WTC11 (cell line): ENCODE results near the gene TSPAN10.

Experiments used
- CTCF ChIP-seq: fragments of 200-600 bp; IDR thresholded peaks from 2 replicates; pipeline ENCODE4 v1.8.0; 2022; ENCODE audit warnings: antibody characterized with exemption
- ESRRA ChIP-seq: sonication (generic); formaldehyde crosslinking; IDR thresholded peaks from 2 replicates; pipeline ENCODE4 v1.8.1; 2022; ENCODE audit warnings: mild to moderate bottlenecking, missing genetic modification reagents, borderline replicate concordance
- ETV6 ChIP-seq: sonication (generic); formaldehyde crosslinking; IDR thresholded peaks from 2 replicates; pipeline ENCODE4 v1.8.1; 2022; ENCODE audit warnings: mild to moderate bottlenecking, missing genetic modification reagents
- JUN ChIP-seq: sonication (generic); formaldehyde crosslinking; IDR thresholded peaks from 2 replicates; pipeline ENCODE4 v1.8.0; 2023; ENCODE audit warnings: mild to moderate bottlenecking, missing genetic modification reagents
- NFYB ChIP-seq: sonication (generic); formaldehyde crosslinking; conservative IDR thresholded peaks from 2 replicates; pipeline ENCODE4 v1.8.0; 2022; ENCODE audit warnings: low read depth, missing genetic modification reagents
- SP1 ChIP-seq: sonication (generic); formaldehyde crosslinking; conservative IDR thresholded peaks from 2 replicates; pipeline ENCODE4 v1.8.1; 2022; ENCODE audit warnings: missing genetic modification reagents
- TEAD1 ChIP-seq: sonication (generic); formaldehyde crosslinking; IDR thresholded peaks from 2 replicates; pipeline ENCODE4 v1.8.0; 2022; ENCODE audit warnings: mild to moderate bottlenecking, missing genetic modification reagents
- TEAD4 ChIP-seq: sonication (generic); formaldehyde crosslinking; IDR thresholded peaks from 2 replicates; pipeline ENCODE4 v1.8.0; 2022; ENCODE audit warnings: mild to moderate bottlenecking, missing genetic modification reagents
- ZNF263 ChIP-seq: sonication (generic); formaldehyde crosslinking; IDR thresholded peaks from 2 replicates; pipeline ENCODE4 v1.8.1; 2022; ENCODE audit warnings: low read depth, mild to moderate bottlenecking, moderate library complexity, missing genetic modification reagents
- ZNF671 ChIP-seq: fragments of 250-450 bp; sonication (Bioruptor Pico); IDR thresholded peaks from 2 replicates; pipeline ENCODE4 v1.8.0; 2021; ENCODE audit warnings: mild to moderate bottlenecking
- TF ChIP-seq, protein P1 (sequence below): sonication (generic); formaldehyde crosslinking; IDR thresholded peaks from 2 replicates; pipeline ENCODE4 v1.8.1; 2023; ENCODE audit warnings: mild to moderate bottlenecking, moderate library complexity, missing genetic modification reagents
- TF ChIP-seq, protein P2 (sequence below): sonication (generic); formaldehyde crosslinking; IDR thresholded peaks from 2 replicates; pipeline ENCODE4 v1.8.1; 2022; ENCODE audit warnings: low read depth, mild to moderate bottlenecking, moderate library complexity, missing genetic modification reagents, borderline replicate concordance
- TF ChIP-seq, protein P3 (sequence below): sonication (generic); formaldehyde crosslinking; IDR thresholded peaks from 2 replicates; pipeline ENCODE4 v1.8.1; 2023; ENCODE audit warnings: mild to moderate bottlenecking, missing genetic modification reagents, moderate library complexity

- TF ChIP-seq SP1 (CRISPR knock-in tag) (no peak), CTCF (no peak), JUN (no peak), ETV6 (CRISPR knock-in tag) (no peak), ZNF263 (CRISPR knock-in tag) (no peak), TEAD4 (CRISPR knock-in tag) (no peak), TEAD1 (CRISPR knock-in tag) (no peak), ZNF671 (CRISPR knock-in tag) (no peak), NFYB (CRISPR knock-in tag) (no peak), ESRRA (CRISPR knock-in tag) (no peak)
- TF ChIP-seq, protein P1, sequence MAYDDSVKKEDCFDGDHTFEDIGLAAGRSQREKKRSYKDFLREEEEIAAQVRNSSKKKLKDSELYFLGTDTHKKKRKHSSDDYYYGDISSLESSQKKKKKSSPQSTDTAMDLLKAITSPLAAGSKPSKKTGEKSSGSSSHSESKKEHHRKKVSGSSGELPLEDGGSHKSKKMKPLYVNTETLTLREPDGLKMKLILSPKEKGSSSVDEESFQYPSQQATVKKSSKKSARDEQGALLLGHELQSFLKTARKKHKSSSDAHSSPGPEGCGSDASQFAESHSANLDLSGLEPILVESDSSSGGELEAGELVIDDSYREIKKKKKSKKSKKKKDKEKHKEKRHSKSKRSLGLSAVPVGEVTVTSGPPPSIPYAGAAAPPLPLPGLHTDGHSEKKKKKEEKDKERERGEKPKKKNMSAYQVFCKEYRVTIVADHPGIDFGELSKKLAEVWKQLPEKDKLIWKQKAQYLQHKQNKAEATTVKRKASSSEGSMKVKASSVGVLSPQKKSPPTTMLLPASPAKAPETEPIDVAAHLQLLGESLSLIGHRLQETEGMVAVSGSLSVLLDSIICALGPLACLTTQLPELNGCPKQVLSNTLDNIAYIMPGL (CRISPR knock-in tag) = no peak
- TF ChIP-seq, protein P2, sequence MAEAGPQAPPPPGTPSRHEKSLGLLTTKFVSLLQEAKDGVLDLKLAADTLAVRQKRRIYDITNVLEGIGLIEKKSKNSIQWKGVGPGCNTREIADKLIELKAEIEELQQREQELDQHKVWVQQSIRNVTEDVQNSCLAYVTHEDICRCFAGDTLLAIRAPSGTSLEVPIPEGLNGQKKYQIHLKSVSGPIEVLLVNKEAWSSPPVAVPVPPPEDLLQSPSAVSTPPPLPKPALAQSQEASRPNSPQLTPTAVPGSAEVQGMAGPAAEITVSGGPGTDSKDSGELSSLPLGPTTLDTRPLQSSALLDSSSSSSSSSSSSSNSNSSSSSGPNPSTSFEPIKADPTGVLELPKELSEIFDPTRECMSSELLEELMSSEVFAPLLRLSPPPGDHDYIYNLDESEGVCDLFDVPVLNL (CRISPR knock-in tag) = no peak
- TF ChIP-seq, protein P3, sequence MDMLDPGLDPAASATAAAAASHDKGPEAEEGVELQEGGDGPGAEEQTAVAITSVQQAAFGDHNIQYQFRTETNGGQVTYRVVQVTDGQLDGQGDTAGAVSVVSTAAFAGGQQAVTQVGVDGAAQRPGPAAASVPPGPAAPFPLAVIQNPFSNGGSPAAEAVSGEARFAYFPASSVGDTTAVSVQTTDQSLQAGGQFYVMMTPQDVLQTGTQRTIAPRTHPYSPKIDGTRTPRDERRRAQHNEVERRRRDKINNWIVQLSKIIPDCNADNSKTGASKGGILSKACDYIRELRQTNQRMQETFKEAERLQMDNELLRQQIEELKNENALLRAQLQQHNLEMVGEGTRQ (CRISPR knock-in tag) = no peak
These were observed 44.7 kb downstream of the TSPAN10 start for GRCh38 chr17:81681672-81682071.
